ENCODE measurements around the gene SPHK1.

DNA sequence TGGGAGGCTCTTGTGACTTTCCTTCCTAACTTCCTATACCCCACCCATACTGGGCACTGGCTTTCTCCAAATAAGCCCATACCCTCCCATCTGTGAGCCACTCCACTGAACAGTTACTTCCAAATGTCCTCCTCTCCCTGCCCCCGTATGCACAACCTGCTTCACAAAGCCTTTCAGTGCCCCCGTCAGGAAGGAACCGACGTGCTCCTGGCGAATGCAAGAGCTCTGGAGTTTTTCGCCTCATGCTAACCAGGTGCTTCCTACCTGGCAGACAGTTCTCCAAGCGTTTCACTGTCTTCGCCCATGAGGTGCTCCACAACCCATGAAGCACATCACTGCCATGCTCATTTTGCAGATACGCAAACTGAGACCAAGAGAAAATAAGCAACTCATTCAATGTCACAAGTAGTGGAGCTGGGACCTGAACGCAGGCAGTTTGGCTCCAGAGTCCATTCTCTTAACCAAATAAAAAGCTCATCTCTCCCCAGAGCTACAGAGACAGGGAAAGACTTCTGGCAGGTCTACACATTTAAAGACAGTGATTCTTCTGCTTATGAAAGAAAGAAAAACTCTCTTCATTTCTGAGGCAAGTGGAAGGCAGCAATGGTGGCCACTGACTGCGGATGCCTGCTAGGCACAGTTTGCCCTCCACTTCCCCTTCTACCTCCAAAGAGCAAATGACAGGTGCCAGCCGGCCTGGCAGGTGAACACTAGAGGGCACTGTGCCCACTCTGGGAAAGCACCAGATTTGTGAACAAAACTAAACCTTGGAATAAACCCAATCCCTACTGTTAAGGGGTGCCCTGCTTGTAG is 23.8 kb downstream of the SPHK1 start:
- no peak for TF ChIP-seq ZC3H10 (CRISPR knock-in tag; IDR thresholded peaks at IDR 0.05)
- TF ChIP-seq ZNF70 (CRISPR knock-in tag; IDR thresholded peaks at IDR 0.05), result no peak

Measured in SK-N-SH treated with all-trans-retinoic acid at 6 μM for 48 hours (cell line).